ENCODE measurements around the gene GID4.

GID4 gene

GRCh38 chr17:18045691-18046350 is 6.6 kb downstream of the GID4 start:
- FAIRE-seq: no peak

DNA sequence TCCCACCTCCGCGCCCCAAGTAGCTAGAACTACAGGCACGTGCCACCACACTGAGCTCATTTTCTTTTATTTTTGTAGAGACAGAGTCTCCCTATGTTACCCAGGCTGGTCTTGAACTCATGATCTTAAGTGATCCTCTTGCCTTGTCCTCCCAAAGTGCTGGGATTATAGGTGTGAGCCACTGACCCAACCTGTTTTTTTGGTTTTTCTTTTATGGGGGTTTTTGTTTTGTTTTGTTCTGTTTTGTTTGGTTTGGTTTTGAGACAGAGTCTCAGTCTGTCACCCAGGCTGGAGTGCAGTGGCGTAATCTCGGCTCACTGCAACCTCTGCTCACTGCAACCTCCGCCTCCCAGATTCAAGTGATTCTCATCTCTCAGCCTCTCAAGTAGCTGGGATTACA is 16.4 kb downstream of the GID4 start:
- no peak for FAIRE-seq

GRCh38 chr17:18056214-18056613 is 17.0 kb downstream of the GID4 start:
- FAIRE-seq: no peak

DNA sequence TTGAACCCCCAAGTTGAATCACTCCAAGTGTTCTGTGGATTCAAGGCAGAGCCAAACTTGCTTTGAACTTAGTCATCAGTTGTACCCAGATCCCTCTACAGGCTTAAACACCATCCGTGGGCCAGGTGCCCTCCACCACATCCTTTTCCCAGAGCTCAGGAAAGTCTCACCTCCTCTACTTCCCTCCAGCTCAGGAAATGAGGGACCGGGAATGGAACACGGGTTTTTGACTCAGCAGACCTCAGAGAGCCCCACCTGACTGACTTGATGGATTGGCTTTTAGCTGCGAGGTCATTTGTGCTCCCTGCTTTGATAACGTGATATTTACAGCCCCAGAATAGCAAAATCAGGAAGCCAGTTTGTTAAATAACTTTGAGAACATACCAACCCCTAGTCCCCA is 20.1 kb downstream of the GID4 start:
- FAIRE-seq: no peak

DNA sequence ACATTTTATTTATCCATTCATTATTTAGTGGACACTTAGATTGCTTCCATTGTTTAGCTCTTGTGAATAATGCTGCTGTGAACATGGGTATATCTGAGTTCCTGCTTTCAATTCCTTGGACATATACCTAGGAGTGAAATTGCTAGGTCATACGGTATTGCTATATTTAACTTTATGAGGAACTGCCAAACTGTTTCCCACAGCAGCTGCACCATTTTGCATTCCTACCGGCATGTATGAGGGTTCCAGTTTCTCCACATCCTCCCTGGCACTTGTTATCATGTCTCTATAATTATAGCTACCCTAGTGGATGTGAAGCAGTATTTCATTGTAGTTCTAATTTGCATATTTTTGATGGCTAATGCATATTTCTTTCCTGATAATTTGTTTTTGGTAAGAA is 24.8 kb downstream of the GID4 start:
- FAIRE-seq: no peak

- no peak for FAIRE-seq
Measured at GRCh38 chr17:18065546-18065945, 26.3 kb downstream of the GID4 start.

- FAIRE-seq: no peak
Measured at GRCh38 chr17:18066866-18067265, 27.7 kb downstream of the GID4 start.

DNA sequence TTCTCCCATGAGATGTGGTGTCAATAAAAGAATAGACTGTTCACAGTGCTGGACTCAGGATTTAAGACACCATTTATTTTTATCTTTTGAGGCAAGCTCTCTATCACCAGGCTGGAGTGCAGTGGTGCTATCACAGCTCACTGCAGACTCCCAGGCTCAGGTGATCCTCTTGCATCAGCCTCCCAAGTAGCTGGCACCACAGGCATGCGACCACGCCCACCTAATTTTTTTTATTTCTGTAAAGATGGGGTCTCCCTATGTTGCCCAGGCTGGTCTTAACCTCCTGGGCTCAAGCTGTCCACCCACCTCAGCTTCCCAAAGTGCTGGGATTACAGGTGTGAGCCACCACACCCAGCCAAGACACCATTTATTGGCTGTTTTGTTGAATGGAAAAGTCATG is 29.9 kb downstream of the GID4 start:
- no peak for FAIRE-seq

- FAIRE-seq: no peak
Measured at GRCh38 chr17:18070861-18071340, 31.7 kb downstream of the GID4 start.

GRCh38 chr17:18071751-18072150 is 32.5 kb downstream of the GID4 start:
- no peak for FAIRE-seq

DNA sequence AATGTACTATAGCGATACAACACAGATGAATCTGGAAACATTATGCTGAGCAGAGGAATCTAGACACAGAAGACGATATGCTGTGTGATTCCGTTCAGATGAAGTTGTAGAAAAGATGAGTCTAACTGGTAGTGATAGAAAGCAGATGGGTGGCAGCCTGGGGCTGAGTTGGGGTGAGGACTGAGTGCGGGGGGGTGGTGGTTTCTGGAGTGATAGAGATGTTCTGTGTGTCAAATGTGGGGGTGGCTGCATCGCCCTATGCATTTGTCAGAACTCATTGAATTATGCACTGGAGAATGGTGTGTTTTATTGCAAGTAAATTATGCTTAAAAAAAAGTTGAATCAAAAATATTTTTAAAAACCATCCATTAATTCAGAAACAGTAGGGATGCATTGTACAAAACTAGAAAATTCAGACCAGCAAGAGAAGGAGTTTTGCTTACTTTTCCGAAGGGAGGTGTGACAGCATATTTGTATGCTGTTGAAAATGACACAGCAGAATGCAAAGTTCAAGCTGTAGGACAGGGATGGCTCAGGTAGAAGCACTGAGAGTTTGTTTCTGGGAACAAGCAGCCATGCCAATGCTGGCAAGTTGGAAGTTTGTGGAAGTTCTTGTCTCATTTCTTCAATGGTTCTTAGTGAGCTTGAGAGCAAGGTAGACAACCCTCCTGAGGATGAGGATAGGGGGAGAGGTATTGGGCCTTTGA is 35.5 kb downstream of the GID4 start:
- no peak for FAIRE-seq

DNA sequence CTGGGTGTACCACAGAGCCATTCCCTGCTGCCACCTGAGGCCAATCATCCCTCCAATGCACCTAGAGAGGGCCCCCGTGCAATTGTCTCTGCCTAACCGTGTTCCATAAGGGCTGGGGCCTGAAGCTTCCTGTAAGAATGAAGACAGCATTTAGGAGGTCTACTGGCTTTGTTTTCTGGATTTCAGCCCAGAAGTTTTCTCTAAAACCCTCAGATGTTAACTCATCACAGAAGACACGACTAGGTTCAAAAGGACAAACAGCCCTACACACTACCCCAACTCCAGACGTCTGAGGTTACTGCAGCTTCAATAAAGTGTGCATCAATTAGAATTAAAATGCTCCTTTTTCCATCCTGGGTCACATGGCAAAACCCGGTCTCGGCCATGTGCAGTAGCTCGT is 37.7 kb downstream of the GID4 start:
- no peak for FAIRE-seq

- no peak for FAIRE-seq
Measured at GRCh38 chr17:18079543-18079942, 40.3 kb downstream of the GID4 start.

- no peak for FAIRE-seq
Measured at GRCh38 chr17:18084256-18084655, 45.0 kb downstream of the GID4 start.

DNA sequence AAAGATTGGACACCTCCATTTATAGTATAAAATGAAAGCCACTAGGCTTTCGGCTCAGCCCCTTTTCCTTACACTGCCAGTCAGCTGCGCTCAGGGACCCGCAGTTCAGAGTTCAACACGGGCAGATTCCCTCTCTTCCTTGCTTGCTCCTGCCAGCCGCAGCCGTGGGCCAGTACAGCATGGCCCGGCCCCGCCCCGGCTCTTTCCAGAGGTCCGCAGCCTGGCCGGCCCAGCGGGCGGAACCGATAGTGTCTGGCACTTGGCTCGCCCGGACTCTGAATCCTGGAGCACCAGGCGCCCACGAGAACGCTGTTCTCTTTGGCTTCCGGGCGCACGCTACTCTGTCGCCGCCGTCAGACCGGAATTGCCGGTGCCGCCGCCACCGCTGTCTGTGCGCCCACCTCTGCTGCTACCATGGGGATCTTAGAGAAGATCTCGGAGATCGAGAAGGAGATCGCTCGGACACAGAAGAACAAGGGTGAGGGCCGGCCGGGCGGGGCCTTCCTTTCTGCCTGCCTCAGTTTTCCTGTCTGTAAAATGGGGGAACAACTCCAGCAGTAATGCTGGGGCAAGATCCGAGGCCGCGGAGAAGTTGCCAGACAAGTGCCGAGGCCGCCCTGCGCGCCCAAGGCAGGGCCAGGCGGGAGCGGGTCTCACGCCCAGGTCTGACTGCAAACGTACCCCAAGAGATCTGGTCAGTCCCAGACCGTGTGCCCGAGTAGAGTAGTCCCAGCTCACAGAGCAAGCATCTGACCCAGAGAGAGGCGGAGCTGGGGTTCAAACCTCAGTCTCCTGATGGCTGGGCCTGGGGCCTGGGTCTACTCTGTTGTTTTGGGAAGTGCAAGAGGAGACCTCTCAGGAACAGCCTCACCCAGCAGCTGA is 48.6 kb downstream of the GID4 start, which contains the start of gene DRG2:
DRG2 (plus strand) TSS at position 339 of the 882 bp plus-strand sequence; CDS start at position 415, 76 bp downstream.
- FAIRE-seq: no peak

DNA sequence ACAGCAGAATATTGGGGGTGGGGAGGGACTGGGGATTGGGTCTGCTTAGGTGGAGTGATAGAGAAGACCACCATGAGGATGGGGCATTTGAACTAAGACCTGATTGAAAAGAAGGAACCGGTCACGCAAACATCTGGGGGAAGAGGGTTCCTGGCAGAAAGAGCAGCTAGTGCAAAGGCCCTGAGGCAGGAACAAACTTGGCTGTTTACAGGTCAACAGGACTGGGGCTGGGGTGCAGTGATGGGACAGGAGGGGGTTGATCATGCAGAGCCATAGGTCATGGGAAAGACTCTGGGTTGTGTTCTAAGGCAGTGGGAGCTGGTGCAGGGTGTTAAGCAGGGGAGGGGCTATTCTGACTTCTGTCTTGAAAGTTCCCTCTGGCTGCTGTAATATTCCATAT is 50.4 kb downstream of the GID4 start:
- FAIRE-seq: no peak

DNA sequence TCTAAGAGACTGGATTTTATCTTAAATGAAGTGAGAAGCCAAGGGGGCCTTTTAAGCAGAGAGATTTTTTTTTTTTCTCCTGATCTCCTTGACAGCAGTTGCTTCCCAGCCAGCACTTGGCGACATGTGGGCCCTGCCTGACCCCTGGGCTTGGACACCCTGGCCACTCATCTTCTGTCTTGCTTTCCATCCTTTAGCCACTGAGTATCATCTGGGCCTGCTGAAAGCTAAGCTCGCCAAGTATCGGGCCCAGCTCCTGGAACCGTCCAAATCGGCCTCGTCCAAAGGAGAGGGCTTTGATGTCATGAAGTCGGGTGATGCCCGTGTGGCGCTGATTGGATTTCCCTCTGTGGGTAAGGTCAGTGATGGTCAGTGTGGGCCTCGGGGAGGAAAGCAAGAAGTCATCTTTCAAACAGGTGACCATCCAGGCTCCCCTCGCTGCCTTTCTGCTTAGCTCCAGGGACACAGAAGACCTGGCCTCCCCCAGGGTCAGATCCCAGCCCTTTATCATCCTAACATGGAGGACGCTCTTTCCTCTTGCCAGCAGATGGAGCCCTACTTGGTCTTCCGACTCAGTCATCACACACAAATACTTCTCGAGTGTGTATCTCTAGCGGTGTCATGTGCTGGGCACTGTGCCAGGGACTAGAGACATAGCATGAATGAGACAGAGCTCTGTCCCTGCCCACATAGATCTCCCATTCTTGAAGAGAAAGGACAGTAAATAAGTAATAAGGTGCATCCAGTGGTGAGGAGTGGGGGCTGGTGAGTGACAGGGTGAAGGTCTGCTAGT is 54.6 kb downstream of the GID4 start:
- no peak for FAIRE-seq

DNA sequence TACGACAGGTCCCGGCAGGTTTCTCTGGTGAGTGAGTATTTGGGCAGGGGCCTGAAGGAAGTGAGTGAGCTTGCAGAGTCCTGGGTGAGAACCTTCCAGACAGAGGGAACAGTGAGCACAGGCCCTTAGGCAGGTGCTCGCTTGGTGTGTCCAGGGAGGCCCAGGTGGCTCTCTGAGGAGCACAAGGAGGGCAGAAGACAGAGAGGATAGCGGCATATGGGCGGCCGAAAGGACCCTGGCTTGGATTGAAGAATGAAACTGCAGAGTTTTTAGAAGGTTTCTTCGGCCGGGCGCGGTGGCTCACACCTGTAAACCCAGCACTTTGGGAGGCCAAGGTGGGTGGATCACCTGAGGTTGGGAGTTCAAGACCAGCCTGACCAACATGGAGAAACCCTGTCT is 55.2 kb downstream of the GID4 start:
- no peak for FAIRE-seq

- FAIRE-seq: no peak
Measured at GRCh38 chr17:18099516-18099915, 60.3 kb downstream of the GID4 start.

- FAIRE-seq: no peak
Measured at GRCh38 chr17:18100616-18101015, 61.4 kb downstream of the GID4 start.

- FAIRE-seq: no peak
Measured at GRCh38 chr17:18101828-18102227, 62.6 kb downstream of the GID4 start.

DNA sequence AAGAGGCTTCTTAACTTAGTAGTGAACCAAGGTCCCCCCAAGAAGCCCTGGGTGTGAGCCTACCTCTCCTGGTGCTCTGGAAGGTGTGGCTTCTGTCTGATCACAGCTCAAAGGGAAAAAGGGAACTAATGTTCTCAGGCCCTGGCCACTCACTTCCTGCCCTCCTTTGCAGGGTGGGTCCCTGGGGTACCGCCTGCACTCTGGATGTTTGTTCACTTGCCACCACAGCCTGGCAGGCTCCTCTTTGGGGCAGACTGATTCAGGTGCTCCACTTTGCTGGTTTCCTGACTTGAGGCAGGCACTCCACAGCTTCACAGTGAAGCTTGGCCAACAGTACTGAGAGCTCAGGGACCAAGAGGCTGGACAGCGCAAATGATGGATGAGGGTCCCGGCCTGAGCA is 63.4 kb downstream of the GID4 start:
- FAIRE-seq: no peak

GRCh38 chr17:18105027-18105426 is 65.8 kb downstream of the GID4 start:
- FAIRE-seq: no peak
